T-cell (primary cell): Measurements from ENCODE around the gene POT1. TPM values are rescaled to one million over a fixed set of nuclear protein-coding genes. Genes with fewer than 3 reads are reported as not detected.

Source experiments
- ATAC-seq, 4 experiments: fragments of 200-7000 bp in 3 of 4; fragments of 150-1000 bp in 1 of 4; cut with Tn5 transposase; replicated peaks in 1 of 4; 1 replicate in 3 of 4; 2 replicates in 1 of 4; pipeline ENCODE4 v1.10.0; 2021; ENCODE audit warnings: moderate library complexity in 3 of 4, mild to moderate bottlenecking in 2 of 4, moderate number of reproducible peaks in 1 of 4
- CTCF ChIA-PET, 2 donors: fragments of 300-600 bp; sonication (Branson Sonifier 250); formaldehyde crosslinking; loops; one replicate each; lab custom pipeline; 2022; ENCODE audit warnings: antibody characterized with exemption in 2 of 2; lab: Charles Lee
- POLR2A ChIA-PET, 2 donors: fragments of 300-600 bp; sonication (Branson Sonifier 250); formaldehyde crosslinking; loops; one replicate each; lab custom pipeline; 2022; ENCODE audit warnings: antibody characterized with exemption in 2 of 2; lab: Charles Lee
- DNase-seq, 35 experiments: peaks; one replicate each; pipeline versions ENCODE4 v3.0.0 to v3.0.0-alpha.2; 2013 to 2023
- H3K27ac ChIP-seq: one replicate; pipeline ENCODE4 v1.5.1; 2013; ENCODE audit warnings: low read length
- H3K27me3 ChIP-seq, 2 experiments: replicated peaks in 1 of 2; 1 replicate in 1 of 2; 2 replicates in 1 of 2; pipeline versions ENCODE4 v1.6.1 to v1.7.0; 2013; ENCODE audit warnings: low read length in 1 of 2, mixed read lengths in 1 of 2; ENCODE audit not compliant: control insufficient read depth in 2 of 2, insufficient read depth in 2 of 2; ENCODE audit errors: extremely low read depth in 1 of 2
- H3K36me3 ChIP-seq, 2 donors: 1 replicate in 1 of 2; 2 replicates in 1 of 2; pipeline versions ENCODE4 v1.6.1 to v1.7.0; 2013; ENCODE audit warnings: low read length in 1 of 2; ENCODE audit not compliant: control insufficient read depth in 2 of 2, insufficient read depth in 1 of 2; ENCODE audit errors: extremely low read depth in 1 of 2
- H3K4me1 ChIP-seq, 2 experiments: 1 replicate in 1 of 2; 2 replicates in 1 of 2; pipeline versions ENCODE4 v1.6.1 to v1.7.0; 2013; ENCODE audit warnings: low read length in 2 of 2, mixed read lengths in 1 of 2; ENCODE audit not compliant: insufficient read depth in 2 of 2, control insufficient read depth in 1 of 2; ENCODE audit errors: extremely low read depth in 1 of 2
- H3K4me3 ChIP-seq, 2 donors: 1 replicate in 1 of 2; 2 replicates in 1 of 2; pipeline versions ENCODE4 v1.5.1 to v1.7.0; 2013; ENCODE audit warnings: mild to moderate bottlenecking in 2 of 2, low read length in 1 of 2, moderate library complexity in 1 of 2; ENCODE audit not compliant: control insufficient read depth in 1 of 2; ENCODE audit errors: extremely low read depth in 1 of 2
- H3K9me3 ChIP-seq: 2 replicates; pipeline ENCODE4 v1.7.0; 2013
- H3K27ac Mint-ChIP-seq, 2 donors: one replicate each; pipeline ENCODE4 v1.8.0; 2020 to 2021; ENCODE audit warnings: mild to moderate bottlenecking in 2 of 2, mixed read lengths in 2 of 2
- H3K27me3 Mint-ChIP-seq, 2 donors: one replicate each; pipeline ENCODE4 v1.8.0; 2021 to 2022; ENCODE audit warnings: mixed read lengths in 2 of 2
- H3K36me3 Mint-ChIP-seq: one replicate; pipeline ENCODE4 v1.8.0; 2021; ENCODE audit warnings: mixed read lengths
- H3K4me1 Mint-ChIP-seq, 3 donors: one replicate each; pipeline ENCODE4 v1.8.0; 2020 to 2022; ENCODE audit warnings: mixed read lengths in 3 of 3, mild to moderate bottlenecking in 1 of 3
- H3K4me3 Mint-ChIP-seq, 3 donors: one replicate each; pipeline ENCODE4 v1.8.0; 2020 to 2022; ENCODE audit warnings: mild to moderate bottlenecking in 3 of 3, mixed read lengths in 3 of 3, moderate library complexity in 3 of 3
- H3K9me3 Mint-ChIP-seq, 3 donors: one replicate each; pipeline ENCODE4 v1.8.0; 2020 to 2022; ENCODE audit warnings: mixed read lengths in 3 of 3
- WGBS: methylation state at CpG from one replicate; pipeline ENCODE4 v1.1.5; 2013; ENCODE audit warnings: missing lambda C conversion rate; ENCODE audit not compliant: insufficient coverage; 5-methylcytosine and 5-hydroxymethylcytosine counted together
- total RNA-seq, 35 experiments: library from RNA in 6 of 35; stranded (reverse) in 6 of 35; fragments of 120-200 nt in 1 of 35; gene quantifications; one replicate each; pipeline versions ENCODE4 v1.2.1 to v1.2.4 and lab custom pipeline; 2013 to 2026

Gene POT1
- total RNA-seq, 5 donors from 2014 or later (not counting 1 experiment from before 2014, with no cell fraction given), result 17.6 to 27.9 (median 23.2) TPM

DNA sequence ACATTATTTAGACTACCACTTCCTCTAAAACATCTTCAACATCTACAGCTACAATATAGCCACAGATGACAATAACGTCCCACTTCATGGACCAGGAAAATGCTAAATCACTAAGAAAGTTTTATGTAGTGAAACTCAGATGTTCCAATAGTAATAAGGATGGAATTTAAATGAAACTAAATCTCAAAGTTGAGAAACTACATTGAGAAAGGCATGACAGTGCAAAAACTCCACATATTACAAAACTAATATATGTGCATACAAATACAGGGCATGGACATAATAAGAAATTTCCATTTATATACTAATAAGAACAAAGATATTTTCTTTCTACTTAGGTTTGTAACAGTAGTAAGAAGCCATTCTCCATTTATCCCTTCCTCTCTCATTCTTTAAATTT lies 31.1 kb downstream of the POT1 start:
- Histone ChIP-seq H3K9me3 (no peaks in the 10 kb centered on the region), H3K27ac (no peak overlapping the region), H3K27me3 (no peaks in the 10 kb centered on the region), H3K36me3 (peaks cover 3 to 7% of the 10 kb centered on the region in 2 donors), H3K4me1 (no peaks in the 10 kb centered on the region), H3K4me3 (no peak overlapping the region)
- ChIA-PET POLR2A (no interaction called here), CTCF (no interaction called here)
- no CpG with 5 or more reads among the region's 1 CpG for WGBS
- no peaks in the 10 kb centered on the region for H3K27me3 Mint-ChIP-seq
- DNase-seq (no peak), ATAC-seq (no peak)
- peaks cover 9 to 15% (median 10%) of the 10 kb centered on the region in 3 donors for H3K4me1 Mint-ChIP-seq
- no peak overlapping the region for H3K27ac Mint-ChIP-seq
- peaks cover 56% of the 10 kb centered on the region for H3K36me3 Mint-ChIP-seq
- H3K9me3 Mint-ChIP-seq, result no peaks in the 10 kb centered on the region
- H3K4me3 Mint-ChIP-seq, result no peak overlapping the region

DNA sequence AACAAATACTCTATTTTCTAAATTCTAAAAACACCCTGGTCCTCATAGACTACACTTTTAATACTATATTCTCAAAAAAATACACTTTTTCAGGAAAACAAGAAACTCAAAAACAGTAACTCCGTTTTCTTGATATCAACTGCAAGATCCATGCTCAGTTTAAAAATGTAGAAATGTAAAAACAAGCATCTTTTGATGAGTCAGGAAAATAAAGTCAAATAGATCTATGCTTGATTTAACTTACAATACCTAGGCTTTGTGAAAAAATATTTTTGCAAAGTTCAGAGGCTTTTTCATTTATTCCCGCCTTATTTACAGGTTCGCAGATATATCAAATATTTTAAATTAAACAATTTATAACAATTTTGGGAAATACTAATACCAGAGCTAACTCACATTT lies 33.6 kb downstream of the POT1 start:
- H3K4me1 Mint-ChIP-seq, result no peaks in the 10 kb centered on the region
- ChIA-PET POLR2A (no interaction called here), CTCF (no interaction called here)
- no peaks in the 10 kb centered on the region for H3K9me3 Mint-ChIP-seq
- no peaks in the 10 kb centered on the region for H3K9me3 ChIP-seq
- peaks cover 1 to 8% of the 10 kb centered on the region in 2 donors for H3K36me3 ChIP-seq
- no peaks in the 10 kb centered on the region for H3K27me3 Mint-ChIP-seq
- no CpG with 5 or more reads among the region's 3 CpGs for whole genome bisulfite sequencing
- no peak overlapping the region for H3K4me3 Mint-ChIP-seq
- H3K27ac ChIP-seq, result no peak overlapping the region
- peaks cover 49% of the 10 kb centered on the region for H3K36me3 Mint-ChIP-seq
- no peak for DNase-seq
- no peak overlapping the region for H3K4me3 ChIP-seq
- no peaks in the 10 kb centered on the region for H3K4me1 ChIP-seq
- no peak for ATAC-seq
- H3K27me3 ChIP-seq, result no peaks in the 10 kb centered on the region
- no peak overlapping the region for H3K27ac Mint-ChIP-seq

DNA sequence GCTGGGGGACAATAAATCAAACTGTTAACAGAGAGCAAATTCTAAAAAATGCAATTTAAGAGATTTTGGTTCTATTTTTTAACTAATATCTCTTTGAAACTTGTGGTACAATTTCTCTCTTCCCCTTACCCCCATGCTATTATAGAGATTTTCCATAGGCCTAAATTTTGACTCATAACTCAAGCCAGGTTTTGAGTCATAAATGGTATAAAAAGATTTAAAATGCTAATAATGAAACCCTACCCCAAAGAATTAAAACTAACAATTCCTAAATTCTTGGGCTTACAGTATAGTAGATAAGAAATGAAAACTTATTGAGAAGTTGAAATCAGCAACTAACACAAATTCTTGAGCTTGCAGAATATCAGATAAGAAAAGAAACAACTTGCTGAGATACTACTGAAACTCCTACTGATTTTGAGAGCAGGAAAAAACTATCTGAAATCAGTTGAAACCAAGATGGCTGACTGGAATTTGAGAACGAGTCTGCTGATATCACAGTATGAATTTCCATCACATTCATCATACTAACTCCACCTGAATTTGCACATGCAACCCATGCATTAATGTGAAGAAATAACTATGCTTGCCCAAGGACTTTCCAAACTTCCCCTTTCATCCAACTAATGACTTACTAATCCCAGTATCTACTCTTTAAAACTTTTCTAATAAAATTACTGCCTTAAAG lies 36.3 kb downstream of the POT1 start:
- Mint-ChIP-seq H3K9me3 (no peaks in the 10 kb centered on the region), H3K27me3 (no peaks in the 10 kb centered on the region), H3K36me3 (peaks cover 62% of the 10 kb centered on the region), H3K4me1 (no peaks in the 10 kb centered on the region), H3K27ac (no peak overlapping the region), H3K4me3 (no peak overlapping the region)
- H3K4me1 ChIP-seq, result no peaks in the 10 kb centered on the region
- CTCF ChIA-PET, result interaction anchor here in 1 of 2 donors (0.5 to 1.2 kb wide), 3 partner anchors 11 to 102 kb away, joined by 3 read pairs; no protein-coding TSS in a partner anchor
- peaks cover 0 to 17% of the 10 kb centered on the region in 2 donors for H3K36me3 ChIP-seq
- no peaks in the 10 kb centered on the region for H3K9me3 ChIP-seq
- H3K27ac ChIP-seq, result no peak overlapping the region
- no peak for ATAC-seq
- H3K4me3 ChIP-seq, result no peak overlapping the region
- POLR2A ChIA-PET, result no interaction called here
- H3K27me3 ChIP-seq, result no peaks in the 10 kb centered on the region
- DNase-seq, result no peak
- WGBS, result no CpG with 5 or more reads among the region's 1 CpG

DNA sequence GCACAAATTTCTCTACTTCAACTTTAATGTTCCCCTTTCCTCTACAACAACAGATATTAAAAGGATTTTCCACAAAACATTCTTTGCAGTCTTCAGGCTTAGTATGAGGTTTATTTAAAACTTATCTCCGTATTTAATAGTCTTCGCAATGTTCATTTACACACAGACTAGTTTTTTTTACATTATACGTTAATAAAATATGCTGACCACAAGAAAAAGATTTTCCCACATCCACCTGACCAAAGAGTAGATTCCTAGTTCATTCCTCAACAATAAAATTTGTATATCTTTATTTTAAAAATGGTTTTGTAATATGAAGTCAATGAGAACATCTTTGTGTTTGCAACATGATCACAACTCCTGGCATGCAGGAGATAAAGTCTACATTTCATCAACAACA lies 42.4 kb downstream of the POT1 start:
- no peak overlapping the region for H3K4me3 Mint-ChIP-seq
- Histone ChIP-seq H3K36me3 (peaks cover 0 to 10% of the 10 kb centered on the region in 2 donors), H3K27ac (no peak overlapping the region), H3K27me3 (no peaks in the 10 kb centered on the region), H3K4me1 (no peaks in the 10 kb centered on the region), H3K9me3 (no peaks in the 10 kb centered on the region), H3K4me3 (no peak overlapping the region)
- DNase-seq (no peak), ATAC-seq (no peak)
- POLR2A ChIA-PET, result interaction anchor here in 1 of 2 donors (0.5 kb wide), 1 partner anchor 285 kb away, joined by 3 read pairs; no protein-coding TSS in a partner anchor
- no peaks in the 10 kb centered on the region for H3K9me3 Mint-ChIP-seq
- H3K4me1 Mint-ChIP-seq, result no peaks in the 10 kb centered on the region
- peaks cover 38% of the 10 kb centered on the region for H3K36me3 Mint-ChIP-seq
- H3K27ac Mint-ChIP-seq, result no peak overlapping the region
- H3K27me3 Mint-ChIP-seq, result no peaks in the 10 kb centered on the region
- CTCF ChIA-PET, result no interaction called here
- no CpG with 5 or more reads among the region's 3 CpGs for WGBS

DNA sequence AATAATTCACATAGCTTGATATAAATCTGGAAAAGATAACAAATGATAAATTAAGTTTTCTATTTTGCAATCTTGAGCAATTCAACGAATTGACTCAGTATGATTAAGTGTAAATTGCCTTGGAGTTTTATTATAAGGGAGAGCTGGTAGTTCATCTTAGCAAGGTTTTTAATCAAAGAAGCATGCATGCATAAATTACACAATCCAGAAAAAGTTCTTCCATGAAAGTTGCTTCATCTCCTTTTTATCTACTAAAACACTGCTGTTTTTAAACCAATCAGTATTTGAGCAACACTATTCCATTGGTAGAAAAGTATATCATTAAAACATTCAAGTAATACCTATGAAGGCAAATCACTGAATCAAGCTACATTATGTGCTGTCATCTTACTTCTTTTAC lies 47.6 kb downstream of the POT1 start:
- ATAC-seq (no peak), DNase-seq (no peak)
- H3K27ac ChIP-seq, result no peak overlapping the region
- no peaks in the 10 kb centered on the region for H3K27me3 ChIP-seq
- H3K9me3 ChIP-seq, result no peaks in the 10 kb centered on the region
- H3K27ac Mint-ChIP-seq, result no peak overlapping the region
- POLR2A ChIA-PET, result no interaction called here
- H3K4me3 Mint-ChIP-seq, result no peak overlapping the region
- no peak overlapping the region for H3K4me3 ChIP-seq
- no peaks in the 10 kb centered on the region for H3K4me1 Mint-ChIP-seq
- peaks cover 11% of the 10 kb centered on the region for H3K36me3 Mint-ChIP-seq
- H3K27me3 Mint-ChIP-seq, result no peaks in the 10 kb centered on the region
- H3K4me1 ChIP-seq, result no peaks in the 10 kb centered on the region
- no CpG with 5 or more reads among the region's 1 CpG for WGBS
- H3K9me3 Mint-ChIP-seq, result no peaks in the 10 kb centered on the region
- CTCF ChIA-PET, result interaction anchor here in 1 of 2 donors (1.0 kb wide), 1 partner anchor 12 kb away, joined by 3 read pairs; no protein-coding TSS in a partner anchor
- H3K36me3 ChIP-seq, result no peaks in the 10 kb centered on the region

DNA sequence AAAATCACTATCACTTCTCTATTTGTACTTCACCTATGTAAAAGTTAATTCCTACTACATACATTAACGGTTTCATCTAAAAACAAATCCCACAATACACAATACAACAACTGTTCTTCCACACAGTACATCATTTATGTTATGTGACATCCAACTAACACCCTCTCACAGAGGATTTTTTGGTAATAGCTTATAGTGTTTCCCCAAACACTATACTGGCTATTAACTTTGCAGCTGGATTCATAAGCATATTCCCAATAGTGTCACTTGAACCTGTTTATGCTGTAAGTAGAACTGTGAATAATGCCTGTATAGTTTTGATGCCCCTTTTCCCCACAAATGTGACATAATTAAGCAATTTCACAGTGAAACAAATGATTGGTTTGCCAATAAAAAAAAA lies 49.9 kb downstream of the POT1 start:
- Histone ChIP-seq H3K27me3 (no peaks in the 10 kb centered on the region), H3K27ac (no peak overlapping the region), H3K4me3 (no peak overlapping the region), H3K4me1 (no peaks in the 10 kb centered on the region), H3K36me3 (no peaks in the 10 kb centered on the region), H3K9me3 (no peaks in the 10 kb centered on the region)
- WGBS, result no CpG with 5 or more reads among the region's 1 CpG
- peaks cover 13% of the 10 kb centered on the region for H3K36me3 Mint-ChIP-seq
- no peak overlapping the region for H3K27ac Mint-ChIP-seq
- DNase-seq (no peak), ATAC-seq (no peak)
- CTCF ChIA-PET, result no interaction called here
- no peaks in the 10 kb centered on the region for H3K4me1 Mint-ChIP-seq
- no peak overlapping the region for H3K4me3 Mint-ChIP-seq
- H3K9me3 Mint-ChIP-seq, result no peaks in the 10 kb centered on the region
- no peaks in the 10 kb centered on the region for H3K27me3 Mint-ChIP-seq
- POLR2A ChIA-PET, result no interaction called here
